CD8-positive, alpha-beta memory T cell (primary cell): Measurements from ENCODE around the gene HSF2BP. TPM values are rescaled to one million over a fixed set of nuclear protein-coding genes. Genes with fewer than 3 reads are reported as not detected.
"Not testable (repeated sequence)": the region's sequence is repeated elsewhere in the genome, so short reads cannot be mapped to it uniquely, and the experiment has no call there.

Experiments
- CTCF ChIA-PET: fragments of 350-600 bp; sonication (Branson Sonifier 250); formaldehyde crosslinking; loops from one replicate; lab custom pipeline; 2021; ENCODE audit warnings: antibody characterized with exemption; lab: Charles Lee
- POLR2A ChIA-PET: fragments of 350-600 bp; sonication (Branson Sonifier 250); formaldehyde crosslinking; loops from one replicate; lab custom pipeline; 2021; ENCODE audit warnings: antibody characterized with exemption; lab: Charles Lee
- DNase-seq, 5 donors: peaks; one replicate each; pipeline versions ENCODE4 v3.0.0 to v3.0.0-alpha.2; 2020 to 2022; ENCODE audit warnings: mixed read lengths in 1 of 5
- H3K27ac ChIP-seq: one replicate; pipeline ENCODE4 v1.7.0; 2013; ENCODE audit warnings: low read depth, mild to moderate bottlenecking, low read length, moderate library complexity
- H3K27me3 ChIP-seq: 2 replicates; pipeline ENCODE4 v1.7.0; 2013; ENCODE audit warnings: low read length, mild to moderate bottlenecking; ENCODE audit not compliant: insufficient read depth, poor library complexity, severe bottlenecking
- H3K36me3 ChIP-seq: 2 replicates; pipeline ENCODE4 v1.7.0; 2013; ENCODE audit warnings: mild to moderate bottlenecking, low read length, moderate library complexity; ENCODE audit not compliant: insufficient read depth
- H3K4me1 ChIP-seq: 2 replicates; pipeline ENCODE4 v1.7.0; 2013; ENCODE audit warnings: mild to moderate bottlenecking, low read length, moderate library complexity; ENCODE audit not compliant: insufficient read depth
- H3K4me3 ChIP-seq: 2 replicates; pipeline ENCODE4 v1.7.0; 2013; ENCODE audit warnings: mild to moderate bottlenecking, low read length
- H3K9me3 ChIP-seq: 2 replicates; pipeline ENCODE4 v1.7.0; 2013; ENCODE audit warnings: mild to moderate bottlenecking, low read length
- H3K27ac Mint-ChIP-seq, 8 donors: one replicate each; pipeline ENCODE4 v1.8.0; 2020 to 2021; ENCODE audit warnings: mixed read lengths in 8 of 8, mild to moderate bottlenecking in 6 of 8, inconsistent platforms in 3 of 8, moderate library complexity in 3 of 8
- H3K27me3 Mint-ChIP-seq, 2 donors: one replicate each; pipeline ENCODE4 v1.8.0; 2020 to 2021; ENCODE audit warnings: mixed read lengths in 2 of 2, mild to moderate bottlenecking in 1 of 2, moderate library complexity in 1 of 2
- H3K36me3 Mint-ChIP-seq, 3 donors: one replicate each; pipeline ENCODE4 v1.8.0; 2020 to 2021; ENCODE audit warnings: mixed read lengths in 3 of 3, inconsistent platforms in 1 of 3, mild to moderate bottlenecking in 1 of 3
- H3K4me1 Mint-ChIP-seq, 3 donors: one replicate each; pipeline ENCODE4 v1.8.0; 2020 to 2021; ENCODE audit warnings: mixed read lengths in 3 of 3, inconsistent platforms in 1 of 3, mild to moderate bottlenecking in 1 of 3
- H3K4me3 Mint-ChIP-seq, 7 donors: one replicate each; pipeline ENCODE4 v1.8.0; 2020 to 2021; ENCODE audit warnings: mixed read lengths in 7 of 7, mild to moderate bottlenecking in 6 of 7, moderate library complexity in 4 of 7, inconsistent platforms in 2 of 7
- H3K9me3 Mint-ChIP-seq, 5 donors: one replicate each; pipeline ENCODE4 v1.8.0; 2020 to 2022; ENCODE audit warnings: mixed read lengths in 5 of 5, mild to moderate bottlenecking in 3 of 5, moderate library complexity in 2 of 5, inconsistent platforms in 1 of 5
- polyA plus RNA-seq: library from polyadenylated mRNA; unstranded; fragments of 300-500 nt; fragmentation: Illumina TruSeq; gene quantifications from one replicate; pipeline ENCODE4 v1.2.3, GENCODE V29; 2021
- total RNA-seq, 2 experiments: library from RNA; stranded (reverse); gene quantifications; one replicate each; pipeline ENCODE4 v1.2.3, GENCODE V29; 2021

Gene HSF2BP
- total and polyA plus RNA-seq, 3 experiments from 2014 or later: 0.28 to 1.4 (median 0.53) TPM

DNA sequence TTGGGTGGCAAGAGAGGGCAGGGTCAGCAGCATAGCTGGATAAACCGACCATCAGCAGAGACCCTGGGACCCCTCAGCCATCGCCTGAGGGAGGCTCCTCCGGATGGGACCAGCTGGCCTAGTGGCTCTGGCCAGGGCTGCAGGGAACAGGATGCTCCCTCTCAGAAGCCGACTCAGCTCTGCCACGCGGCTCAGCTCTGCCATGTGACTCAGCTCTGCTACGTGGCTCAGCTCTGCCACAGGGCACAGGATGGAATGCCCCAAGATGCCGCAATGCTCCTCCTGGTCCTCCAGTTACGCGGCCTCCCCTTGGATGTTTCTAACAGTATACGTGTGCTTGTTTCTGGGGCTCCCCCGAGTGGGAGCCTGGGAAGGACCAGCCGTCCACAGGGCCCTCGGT, 165.8 kb downstream of the HSF2BP start:
- DNase-seq, H3K36me3 Mint-ChIP-seq, CTCF ChIA-PET, H3K27me3 ChIP-seq, H3K9me3 Mint-ChIP-seq, H3K4me3 ChIP-seq, H3K27me3 Mint-ChIP-seq, POLR2A ChIA-PET, H3K27ac Mint-ChIP-seq, H3K4me1 ChIP-seq, H3K4me1 Mint-ChIP-seq, H3K36me3 ChIP-seq, H3K27ac ChIP-seq, H3K4me3 Mint-ChIP-seq, H3K9me3 ChIP-seq: not testable (repeated sequence)

GRCh38 chr21:43488235-43488634, 171.1 kb downstream of the HSF2BP start:
- H3K9me3 ChIP-seq, POLR2A ChIA-PET, DNase-seq, H3K27me3 Mint-ChIP-seq, H3K27ac Mint-ChIP-seq, H3K36me3 ChIP-seq, H3K4me3 Mint-ChIP-seq, H3K9me3 Mint-ChIP-seq, H3K27ac ChIP-seq, H3K36me3 Mint-ChIP-seq, CTCF ChIA-PET, H3K27me3 ChIP-seq, H3K4me1 ChIP-seq, H3K4me3 ChIP-seq, H3K4me1 Mint-ChIP-seq: not testable (repeated sequence)

DNA sequence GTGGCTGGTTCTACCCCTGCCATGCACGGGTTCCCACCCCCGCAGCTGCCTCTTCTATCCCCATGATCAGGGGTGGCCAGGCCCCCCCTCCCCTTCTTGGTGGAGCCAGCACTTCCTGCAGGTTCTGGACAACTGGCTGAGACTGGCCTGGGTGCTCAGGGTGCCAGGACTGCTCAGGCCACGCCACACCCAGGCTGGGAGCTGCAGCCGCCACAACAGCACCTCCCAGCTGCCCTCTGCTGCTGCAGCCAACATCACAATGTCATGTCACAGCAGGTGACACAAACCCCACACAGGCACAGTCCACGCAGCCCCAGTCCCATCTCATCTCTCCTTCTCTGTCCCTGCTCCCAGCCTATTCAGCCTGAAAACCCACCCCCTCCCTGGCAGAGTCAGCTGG, 173.2 kb downstream of the HSF2BP start:
- H3K4me3 Mint-ChIP-seq, H3K4me3 ChIP-seq, H3K27ac Mint-ChIP-seq, H3K36me3 ChIP-seq, H3K4me1 ChIP-seq, CTCF ChIA-PET, H3K27me3 Mint-ChIP-seq, H3K9me3 Mint-ChIP-seq, H3K4me1 Mint-ChIP-seq, DNase-seq, H3K36me3 Mint-ChIP-seq, H3K27me3 ChIP-seq, H3K9me3 ChIP-seq, H3K27ac ChIP-seq, POLR2A ChIA-PET: not testable (repeated sequence)

GRCh38 chr21:43485016-43485415, 174.3 kb downstream of the HSF2BP start:
- H3K36me3 Mint-ChIP-seq, H3K4me1 Mint-ChIP-seq, H3K9me3 Mint-ChIP-seq, CTCF ChIA-PET, H3K27me3 ChIP-seq, H3K4me1 ChIP-seq, H3K4me3 ChIP-seq, H3K4me3 Mint-ChIP-seq, H3K9me3 ChIP-seq, POLR2A ChIA-PET, H3K27ac ChIP-seq, DNase-seq, H3K27ac Mint-ChIP-seq, H3K27me3 Mint-ChIP-seq, H3K36me3 ChIP-seq: not testable (repeated sequence)

DNA sequence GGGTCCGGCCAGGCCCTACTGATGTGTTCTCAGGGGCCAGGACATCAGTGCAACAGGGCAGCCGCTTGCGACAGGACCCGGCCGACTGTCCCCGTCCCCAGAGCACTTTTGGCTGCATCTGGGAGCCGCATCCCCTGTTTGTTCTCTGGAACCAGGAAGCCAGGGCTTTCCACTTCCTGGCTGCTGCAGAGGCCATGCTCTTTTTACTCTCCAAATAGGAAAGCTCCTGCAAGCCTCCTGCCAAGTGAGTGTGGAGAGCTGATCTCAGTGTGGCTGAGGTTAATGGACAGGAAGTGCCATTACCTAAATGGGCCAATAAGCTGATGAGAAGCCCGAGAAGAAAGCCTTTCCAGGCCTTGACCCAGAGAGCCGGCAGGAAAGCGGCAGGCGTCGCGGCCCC, 180.1 kb downstream of the HSF2BP start:
- H3K27me3 ChIP-seq, H3K36me3 ChIP-seq, H3K4me3 Mint-ChIP-seq, H3K27ac ChIP-seq, H3K27me3 Mint-ChIP-seq, H3K4me1 ChIP-seq, H3K9me3 Mint-ChIP-seq, H3K36me3 Mint-ChIP-seq, H3K4me3 ChIP-seq, H3K4me1 Mint-ChIP-seq, DNase-seq, H3K9me3 ChIP-seq, CTCF ChIA-PET, POLR2A ChIA-PET, H3K27ac Mint-ChIP-seq: not testable (repeated sequence)

Other genes with a start within 250 kb of the HSF2BP start
- 1 to 10 TPM; 4.6 to 6.0 TPM for gene SIK1, start 232.4 kb downstream of the HSF2BP start, total RNA-seq
- 0.62 TPM for gene SIK1, start 232.4 kb downstream of the HSF2BP start, polyA plus RNA-seq
- 10 to 100 TPM; 92.6 to 94.3 TPM for gene RRP1B, start 72 bp upstream of the HSF2BP start, total RNA-seq
- gene RRP1B, start 72 bp upstream of the HSF2BP start, polyA plus RNA-seq: 43.6 TPM
- 10 to 100 TPM; 96.3 to 96.7 TPM for gene PDXK, start 59.6 kb upstream of the HSF2BP start, total RNA-seq
- gene PDXK, start 59.6 kb upstream of the HSF2BP start, polyA plus RNA-seq: 38.3 TPM
- gene CSTB, start 116.8 kb upstream of the HSF2BP start, total RNA-seq: 10 to 100 TPM; 48.0 to 48.4 TPM
- 79.1 TPM for gene CSTB, start 116.8 kb upstream of the HSF2BP start, polyA plus RNA-seq
- gene RRP1, start 130.1 kb upstream of the HSF2BP start, total RNA-seq: 10 to 100 TPM; 87.4 to 93.4 TPM
- gene RRP1, start 130.1 kb upstream of the HSF2BP start, polyA plus RNA-seq: 21.8 TPM
- 10 to 100 TPM; 66.5 to 69.3 TPM for gene AGPAT3, start 205.7 kb upstream of the HSF2BP start, total RNA-seq
- 15.9 TPM for gene AGPAT3, start 205.7 kb upstream of the HSF2BP start, polyA plus RNA-seq